ENCODE results near the gene MAD2L1BP. TPM values are rescaled to one million over a fixed set of nuclear protein-coding genes. Genes with fewer than 3 reads are reported as not detected.

MAD2L1BP gene
- total and polyA plus RNA-seq, 2 of the 13 experiments (the other 11 are each of a cell fraction or from before 2014, with no cell fraction given) = 54.2 to 55.5 TPM

- TF ChIP-seq NFIB (CRISPR knock-in tag; IDR thresholded peaks at IDR 0.05; ENCODE audit: borderline replicate concordance) (no peak), CC2D1A (CRISPR knock-in tag; IDR thresholded peaks at IDR 0.05) (no peak), GATA4 (IDR thresholded peaks at IDR 0.05; ENCODE audit: borderline replicate concordance, low read depth) (no peak), KDM5A (IDR thresholded peaks at IDR 0.05; ENCODE audit: borderline replicate concordance, low read length) (no peak), KDM6A (CRISPR knock-in tag; IDR thresholded peaks at IDR 0.05; ENCODE audit: low read depth) (no peak), MIER3 (CRISPR knock-in tag; IDR thresholded peaks at IDR 0.05; ENCODE audit: borderline replicate concordance) (no peak), SKI (IDR thresholded peaks at IDR 0.05; ENCODE audit: partially characterized antibody) (no peak), ZNF609 (CRISPR knock-in tag; IDR thresholded peaks at IDR 0.05; ENCODE audit: borderline replicate concordance) (no peak), ZNF160 (CRISPR knock-in tag; IDR thresholded peaks at IDR 0.05) (no peak), MTF2 (CRISPR knock-in tag; IDR thresholded peaks at IDR 0.05; ENCODE audit: borderline replicate concordance) (no peak), PHF8 (CRISPR knock-in tag; IDR thresholded peaks at IDR 0.05) (no peak), MIER2 (CRISPR knock-in tag; IDR thresholded peaks at IDR 0.05) (no peak), ZNF441 (CRISPR knock-in tag; IDR thresholded peaks at IDR 0.05; ENCODE audit: borderline replicate concordance) (no peak), PBX2 (CRISPR knock-in tag; IDR thresholded peaks at IDR 0.05) (no peak)
Observed at GRCh38 chr6:43645613-43645964, 9.9 kb downstream of the MAD2L1BP start (continued).
